Upper lobe of right lung (tissue), 1 donor: Measurements from ENCODE around the gene EML1. TPM values are rescaled to one million over a fixed set of nuclear protein-coding genes. Genes with fewer than 3 reads are reported as not detected.

Experiments used
- ATAC-seq: fragments of 200-7000 bp; cut with Tn5 transposase; one replicate; pipeline ENCODE4 v1.9.1; 2020; ENCODE audit warnings: mild to moderate bottlenecking, moderate library complexity
- DNase-seq: peaks from one replicate; pipeline ENCODE4 v3.0.0-alpha.2; 2020
- H3K27ac ChIP-seq: fragments of 200-600 bp; one replicate; pipeline ENCODE4 v1.8.0; 2022
- H3K27me3 ChIP-seq: fragments of 200-600 bp; one replicate; pipeline ENCODE4 v1.8.0; 2022; ENCODE audit warnings: mild to moderate bottlenecking
- H3K36me3 ChIP-seq: fragments of 200-600 bp; one replicate; pipeline ENCODE4 v1.8.0; 2022
- H3K4me1 ChIP-seq: fragments of 200-600 bp; one replicate; pipeline ENCODE4 v1.8.0; 2022
- H3K4me3 ChIP-seq: fragments of 200-600 bp; one replicate; pipeline ENCODE4 v1.8.0; 2022; ENCODE audit warnings: mild to moderate bottlenecking
- H3K9me3 ChIP-seq: fragments of 200-600 bp; one replicate; pipeline ENCODE4 v1.8.0; 2022
- intact Hi-C: fragments of 100-400 bp; cut with DNase I; formaldehyde crosslinking; loops from one replicate; pipeline ENCODE4 v1.11.0; 2022
- total RNA-seq: library from RNA; stranded (reverse); fragmentation: NEBNext Ultra II Directional; extraction: Animal tissue kit (Norgen Biotek cat#: 25700); gene quantifications from one replicate; pipeline ENCODE4 v1.2.1, GENCODE V29; 2021
- TF ChIP-seq, protein P1 (sequence below): fragments of 200-600 bp; IDR thresholded peaks from one replicate; pipeline ENCODE4 v1.8.0; 2022; ENCODE audit warnings: antibody characterized with exemption
- donor health status: DM: no; HTN: yes; CAD: no; lungs with severe emphysema.

Gene EML1
- total RNA-seq, 1 donor from 2014 or later, result 42.2 TPM

DNA sequence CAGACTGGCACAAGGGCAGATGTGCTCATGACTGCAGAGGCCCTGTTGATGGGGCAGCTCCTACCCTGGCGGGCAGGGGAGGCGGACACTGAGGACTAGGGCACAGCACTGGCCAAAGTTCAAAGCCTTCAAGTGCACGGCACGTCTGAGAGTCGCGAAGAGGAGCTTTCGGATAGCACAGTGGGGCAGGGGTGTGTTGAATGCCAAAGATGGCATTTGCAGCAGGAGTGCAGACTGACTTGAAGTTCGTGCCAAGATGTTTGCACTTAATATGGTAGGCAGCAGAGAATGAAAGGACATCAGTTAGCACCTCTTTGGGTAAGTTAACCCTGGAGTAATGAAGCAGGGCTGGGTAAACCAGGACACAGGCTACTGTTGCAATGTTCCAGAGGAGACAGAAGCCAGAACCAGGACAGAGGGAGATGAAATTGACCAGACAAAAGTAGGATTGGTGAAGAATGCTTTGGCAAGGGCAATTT, 6.7 kb upstream of the EML1 start:
- Histone ChIP-seq H3K9me3 (no peaks in the 10 kb centered on the region), H3K27ac (no peak overlapping the region), H3K4me3 (no peak overlapping the region), H3K27me3 (no peaks in the 10 kb centered on the region), H3K36me3 (no peaks in the 10 kb centered on the region), H3K4me1 (peaks cover 3% of the 10 kb centered on the region)
- intact Hi-C loops, result no loop called here
- TF ChIP-seq, protein P1, sequence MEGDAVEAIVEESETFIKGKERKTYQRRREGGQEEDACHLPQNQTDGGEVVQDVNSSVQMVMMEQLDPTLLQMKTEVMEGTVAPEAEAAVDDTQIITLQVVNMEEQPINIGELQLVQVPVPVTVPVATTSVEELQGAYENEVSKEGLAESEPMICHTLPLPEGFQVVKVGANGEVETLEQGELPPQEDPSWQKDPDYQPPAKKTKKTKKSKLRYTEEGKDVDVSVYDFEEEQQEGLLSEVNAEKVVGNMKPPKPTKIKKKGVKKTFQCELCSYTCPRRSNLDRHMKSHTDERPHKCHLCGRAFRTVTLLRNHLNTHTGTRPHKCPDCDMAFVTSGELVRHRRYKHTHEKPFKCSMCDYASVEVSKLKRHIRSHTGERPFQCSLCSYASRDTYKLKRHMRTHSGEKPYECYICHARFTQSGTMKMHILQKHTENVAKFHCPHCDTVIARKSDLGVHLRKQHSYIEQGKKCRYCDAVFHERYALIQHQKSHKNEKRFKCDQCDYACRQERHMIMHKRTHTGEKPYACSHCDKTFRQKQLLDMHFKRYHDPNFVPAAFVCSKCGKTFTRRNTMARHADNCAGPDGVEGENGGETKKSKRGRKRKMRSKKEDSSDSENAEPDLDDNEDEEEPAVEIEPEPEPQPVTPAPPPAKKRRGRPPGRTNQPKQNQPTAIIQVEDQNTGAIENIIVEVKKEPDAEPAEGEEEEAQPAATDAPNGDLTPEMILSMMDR, result no peak
- ATAC-seq, result peak; percentile 52
- no peak for DNase-seq

DNA sequence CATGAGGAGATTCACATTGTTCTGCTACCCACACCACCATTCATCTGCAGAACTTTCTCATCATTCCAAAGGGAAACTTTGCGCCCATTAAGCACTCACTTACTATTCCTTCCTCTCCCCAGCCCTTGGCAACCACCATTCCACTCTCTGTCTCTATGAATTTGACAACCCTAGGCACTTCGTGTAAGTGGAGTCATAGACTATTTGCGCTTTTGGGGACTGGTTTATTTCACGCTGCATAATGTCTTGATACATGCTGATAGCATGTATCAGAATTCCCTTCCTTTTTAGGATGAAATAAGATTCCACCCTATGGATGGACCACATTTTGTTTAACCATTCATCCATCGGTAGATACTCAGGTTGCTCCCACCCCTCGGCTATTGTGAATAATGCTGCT, 4.5 kb upstream of the EML1 start:
- TF ChIP-seq, protein P1, result no peak
- H3K27me3 ChIP-seq, result no peaks in the 10 kb centered on the region
- ATAC-seq, result no peak
- peaks cover 15% of the 10 kb centered on the region for H3K4me1 ChIP-seq
- no peak overlapping the region for H3K4me3 ChIP-seq
- H3K9me3 ChIP-seq, result no peaks in the 10 kb centered on the region
- intact Hi-C loops, result no loop called here
- H3K27ac ChIP-seq, result no peak overlapping the region
- H3K36me3 ChIP-seq, result no peaks in the 10 kb centered on the region
- no peak for DNase-seq

DNA sequence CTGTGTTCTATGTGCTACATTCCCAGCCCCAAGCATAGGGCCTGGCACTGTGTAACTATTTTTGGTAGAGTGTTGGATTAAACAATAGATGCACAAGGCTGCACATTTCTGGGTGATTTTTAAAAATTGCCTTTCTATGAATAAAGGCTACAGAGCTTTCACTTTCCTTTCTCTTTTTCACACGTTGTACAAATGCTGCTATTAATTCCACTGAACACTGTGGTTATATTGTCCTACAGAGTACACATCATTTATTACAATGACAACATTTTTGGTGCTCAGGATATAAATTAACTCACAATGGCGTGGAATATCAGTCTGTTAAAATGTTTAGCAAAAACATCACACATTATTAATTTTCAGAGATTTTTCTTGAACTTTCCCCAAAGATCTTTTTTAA, 3.6 kb upstream of the EML1 start:
- no peak for DNase-seq
- no peak overlapping the region for H3K27ac ChIP-seq
- intact Hi-C loops, result no loop called here
- H3K4me3 ChIP-seq, result no peak overlapping the region
- H3K4me1 ChIP-seq, result peaks cover 15% of the 10 kb centered on the region
- no peak for ATAC-seq
- no peaks in the 10 kb centered on the region for H3K27me3 ChIP-seq
- no peaks in the 10 kb centered on the region for H3K9me3 ChIP-seq
- TF ChIP-seq, protein P1, result no peak
- H3K36me3 ChIP-seq, result no peaks in the 10 kb centered on the region

DNA sequence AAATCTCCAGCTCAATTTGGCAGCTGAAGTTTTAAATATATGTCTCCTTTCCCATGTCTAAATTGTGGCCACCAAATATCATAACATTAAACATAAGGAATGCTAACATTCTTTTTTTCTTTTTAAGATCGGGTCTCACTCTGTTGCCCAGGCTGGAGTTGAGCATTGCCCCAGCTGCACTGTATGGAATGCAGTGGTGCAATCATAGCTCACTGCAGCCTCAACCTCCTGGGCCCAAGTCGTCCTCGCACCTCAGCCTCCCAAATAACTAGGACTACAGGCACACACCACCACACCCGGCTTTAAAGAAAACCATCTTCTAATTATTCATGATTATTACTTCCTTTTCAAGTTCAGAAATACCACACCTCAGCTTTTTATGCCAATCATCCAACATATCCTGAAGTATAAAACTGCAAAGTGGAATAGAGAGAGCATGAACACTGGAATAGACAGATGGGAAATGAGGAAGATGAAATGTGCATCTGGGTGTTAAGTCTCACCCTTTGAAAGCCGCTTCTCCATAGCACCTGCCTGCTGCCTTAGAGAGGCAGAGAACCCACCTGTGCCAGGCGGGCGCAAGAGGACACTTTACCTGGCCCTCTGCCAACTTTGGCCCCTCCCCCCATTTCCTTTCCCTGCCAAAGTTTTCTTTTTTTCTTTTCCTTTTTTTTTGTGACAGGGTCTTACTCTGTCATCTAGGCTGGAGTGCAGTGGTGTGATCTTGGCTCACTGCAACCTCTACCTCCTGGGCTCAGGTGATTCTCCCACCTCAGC, 2.8 kb upstream of the EML1 start:
- Histone ChIP-seq H3K36me3 (no peaks in the 10 kb centered on the region), H3K27ac (no peak overlapping the region), H3K9me3 (no peaks in the 10 kb centered on the region), H3K27me3 (no peaks in the 10 kb centered on the region), H3K4me1 (peaks cover 15% of the 10 kb centered on the region), H3K4me3 (no peak overlapping the region)
- no peak for DNase-seq
- TF ChIP-seq, protein P1, result no peak
- intact Hi-C loops, result loop anchor here (10.0 kb wide), 1 partner anchor 56 kb away; no protein-coding TSS in a partner anchor
- no peak for ATAC-seq

DNA sequence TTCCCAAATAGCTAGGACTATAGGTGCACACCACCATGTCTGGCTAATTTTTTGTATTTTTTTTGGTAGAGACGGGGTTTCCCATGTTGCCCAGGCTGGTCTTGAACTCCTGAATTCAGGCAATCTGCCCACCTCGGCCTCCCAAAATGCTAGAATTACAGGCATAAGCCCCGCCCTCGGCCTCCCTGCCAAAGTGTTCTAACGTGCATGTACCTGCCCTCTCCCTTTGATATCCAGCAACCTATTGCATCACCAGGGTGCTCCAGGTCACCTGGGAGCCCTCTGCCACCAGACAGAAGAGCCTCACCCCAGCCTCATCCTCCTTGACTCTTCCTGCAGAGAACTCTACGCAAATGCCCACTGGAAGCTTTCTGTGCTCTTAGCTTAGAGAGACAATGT, 2.2 kb upstream of the EML1 start:
- ATAC-seq, result no peak
- peak; percentile 73 for DNase-seq
- intact Hi-C loops, result loop anchor here (10.0 kb wide), 1 partner anchor 56 kb away; no protein-coding TSS in a partner anchor
- TF ChIP-seq, protein P1, result no peak
- Histone ChIP-seq H3K36me3 (no peaks in the 10 kb centered on the region), H3K4me3 (no peak overlapping the region), H3K4me1 (peaks cover 15% of the 10 kb centered on the region), H3K27ac (no peak overlapping the region), H3K9me3 (no peaks in the 10 kb centered on the region), H3K27me3 (no peaks in the 10 kb centered on the region)
